ENCODE measurements around the gene SNRK.

SNRK gene

GRCh38 chr3:43270078-43270477 is 16.3 kb upstream of the SNRK start:
- no peak for DNase-seq (ENCODE audit: low spot score)

- no peak for DNase-seq (ENCODE audit: low spot score)
Observed at GRCh38 chr3:43273416-43273815, 12.9 kb upstream of the SNRK start.

- no peak for DNase-seq (ENCODE audit: low spot score)
Observed at GRCh38 chr3:43279082-43279481, 7.3 kb upstream of the SNRK start.

GRCh38 chr3:43279532-43279931 is 6.8 kb upstream of the SNRK start:
- no peak for DNase-seq (ENCODE audit: low spot score)

GRCh38 chr3:43281020-43281419 is 5.3 kb upstream of the SNRK start:
- DNase-seq (ENCODE audit: low spot score) = no peak

GRCh38 chr3:43284171-43284570 is 2.2 kb upstream of the SNRK start:
- DNase-seq (ENCODE audit: low spot score) = no peak

- no peak for DNase-seq (ENCODE audit: low spot score)
Observed at GRCh38 chr3:43285644-43286043, 696 bp upstream of the SNRK start.

GRCh38 chr3:43286841-43287499 is 630 bp downstream of the SNRK start:
- DNase-seq (ENCODE audit: low spot score) = peak; percentile 60

- no peak for DNase-seq (ENCODE audit: low spot score)
Observed at GRCh38 chr3:43287500-43287873, 1.1 kb downstream of the SNRK start.

- DNase-seq (ENCODE audit: low spot score) = no peak
Observed at GRCh38 chr3:43288366-43288765, 2.0 kb downstream of the SNRK start.

- DNase-seq (ENCODE audit: low spot score) = peak; percentile 30
Observed at GRCh38 chr3:43288850-43289249, 2.5 kb downstream of the SNRK start.

GRCh38 chr3:43289401-43289800 is 3.1 kb downstream of the SNRK start:
- DNase-seq (ENCODE audit: low spot score) = no peak

- no peak for DNase-seq (ENCODE audit: low spot score)
Observed at GRCh38 chr3:43289841-43290470, 3.6 kb downstream of the SNRK start.

- DNase-seq (ENCODE audit: low spot score) = no peak
Observed at GRCh38 chr3:43290956-43291355, 4.6 kb downstream of the SNRK start.

- DNase-seq (ENCODE audit: low spot score) = no peak
Observed at GRCh38 chr3:43291546-43291945, 5.2 kb downstream of the SNRK start.

GRCh38 chr3:43294975-43295374 is 8.6 kb downstream of the SNRK start:
- DNase-seq (ENCODE audit: low spot score) = no peak

GRCh38 chr3:43296565-43296964 is 10.2 kb downstream of the SNRK start:
- DNase-seq (ENCODE audit: low spot score) = no peak

- DNase-seq (ENCODE audit: low spot score) = no peak
Observed at GRCh38 chr3:43298292-43298691, 12.0 kb downstream of the SNRK start.

- no peak for DNase-seq (ENCODE audit: low spot score)
Observed at GRCh38 chr3:43298761-43299160, 12.4 kb downstream of the SNRK start.

GRCh38 chr3:43302116-43302880 is 16.0 kb downstream of the SNRK start:
- no peak for DNase-seq (ENCODE audit: low spot score)

GRCh38 chr3:43304126-43304525 is 17.8 kb downstream of the SNRK start:
- DNase-seq (ENCODE audit: low spot score) = no peak

GRCh38 chr3:43307226-43307625 is 20.9 kb downstream of the SNRK start:
- no peak for DNase-seq (ENCODE audit: low spot score)

GRCh38 chr3:43307649-43308048 is 21.3 kb downstream of the SNRK start:
- no peak for DNase-seq (ENCODE audit: low spot score)
